Endothelial cell (in vitro differentiated cells): ENCODE results near the gene QPCTL. TPM values are rescaled to one million over a fixed set of nuclear protein-coding genes. Genes with fewer than 3 reads are reported as not detected.
A peak's percentile ranks its signal among the peaks of the same experiment; 100 is the strongest.

Source experiments
- DNase-seq: peaks from one replicate; pipeline ENCODE4 v3.0.0; 2021; ENCODE audit warnings: low spot score
- H3K27ac Mint-ChIP-seq: one replicate; pipeline ENCODE4 v1.8.0; 2021; ENCODE audit warnings: mixed read lengths, inconsistent platforms; ENCODE audit not compliant: unreplicated experiment
- H3K27me3 Mint-ChIP-seq: one replicate; pipeline ENCODE4 v1.8.0; 2021; ENCODE audit warnings: mild to moderate bottlenecking, moderate library complexity, mixed read lengths, inconsistent platforms; ENCODE audit not compliant: unreplicated experiment
- H3K36me3 Mint-ChIP-seq: one replicate; pipeline ENCODE4 v1.8.0; 2021; ENCODE audit warnings: mild to moderate bottlenecking, low read depth, mixed read lengths, inconsistent platforms; ENCODE audit not compliant: unreplicated experiment
- H3K4me1 Mint-ChIP-seq: one replicate; pipeline ENCODE4 v1.8.0; 2021; ENCODE audit warnings: mild to moderate bottlenecking, mixed read lengths, inconsistent platforms; ENCODE audit not compliant: unreplicated experiment
- H3K4me3 Mint-ChIP-seq: one replicate; pipeline ENCODE4 v1.8.0; 2021; ENCODE audit warnings: mild to moderate bottlenecking, mixed read lengths, inconsistent platforms; ENCODE audit not compliant: unreplicated experiment
- H3K9me3 Mint-ChIP-seq: one replicate; pipeline ENCODE4 v1.8.0; 2021; ENCODE audit warnings: mixed read lengths, inconsistent platforms; ENCODE audit not compliant: unreplicated experiment
- CTCF ChIP-seq: fragments of 200-600 bp; sonication (generic); IDR thresholded peaks from one replicate; pipeline ENCODE4 v1.5.0; 2021; ENCODE audit warnings: antibody characterized with exemption; ENCODE audit not compliant: unreplicated experiment
- total RNA-seq: library from RNA; stranded (reverse); fragmentation: NEBNext Ultra II Directional; extraction: Animal tissue kit (Norgen Biotek cat#: 25700); gene quantifications from one replicate; pipeline ENCODE4 v1.2.1, GENCODE V29; 2021; ENCODE audit not compliant: unreplicated experiment

QPCTL gene
- total RNA-seq, 1 donor from 2014 or later: 10.6 TPM

GRCh38 chr19:45687599-45687998 is 4.9 kb upstream of the QPCTL start:
- Mint-ChIP-seq H3K27me3 (peaks cover 9% of the 10 kb centered on the region), H3K36me3 (peaks cover 29% of the 10 kb centered on the region), H3K4me3 (no peak overlapping the region), H3K9me3 (no peaks in the 10 kb centered on the region), H3K4me1 (peaks cover 9% of the 10 kb centered on the region), H3K27ac (no peak overlapping the region)
- TF ChIP-seq CTCF: no peak
- DNase-seq: no peak

- Mint-ChIP-seq H3K9me3 (no peaks in the 10 kb centered on the region), H3K27ac (peak within 1 kb of the TSS; percentile 96), H3K4me3 (peak within 1 kb of the TSS; percentile 100), H3K36me3 (peaks cover 21% of the 10 kb centered on the region), H3K27me3 (peaks cover 8% of the 10 kb centered on the region), H3K4me1 (peaks cover 9% of the 10 kb centered on the region)
- peak; percentile 40 for TF ChIP-seq CTCF
- peak; percentile 93 for DNase-seq
Observed at GRCh38 chr19:45691516-45692186, 815 bp upstream of the QPCTL start, which contains the start of gene SNRPD2. SNRPD2 (minus strand) TSS chr19:45691953; CDS start chr19:45691888, 65 bp downstream.

GRCh38 chr19:45693106-45693788 is 781 bp downstream of the QPCTL start:
- TF ChIP-seq CTCF: peak; percentile 82
- peaks cover 21% of the 10 kb centered on the region for H3K36me3 Mint-ChIP-seq

GRCh38 chr19:45701676-45702075 is 9.2 kb downstream of the QPCTL start:
- Mint-ChIP-seq H3K27ac (no peak overlapping the region), H3K9me3 (no peaks in the 10 kb centered on the region), H3K27me3 (peaks cover 1% of the 10 kb centered on the region), H3K4me3 (no peak overlapping the region), H3K36me3 (peaks cover 18% of the 10 kb centered on the region), H3K4me1 (no peaks in the 10 kb centered on the region)
- no peak for DNase-seq
- TF ChIP-seq CTCF: no peak

More at GRCh38 chr19:45693106-45693788, 781 bp downstream of the QPCTL start:
- Mint-ChIP-seq H3K27me3 (peaks cover 8% of the 10 kb centered on the region), H3K27ac (peak overlapping the region; percentile 70), H3K9me3 (no peaks in the 10 kb centered on the region), H3K4me3 (peak overlapping the region; percentile 93), H3K4me1 (peaks cover 9% of the 10 kb centered on the region)
- peak; percentile 87 for DNase-seq

GRCh38 chr19:45705115-45705514 is 12.6 kb downstream of the QPCTL start:
- Mint-ChIP-seq H3K27ac (no peak overlapping the region), H3K9me3 (no peaks in the 10 kb centered on the region), H3K27me3 (peaks cover 1% of the 10 kb centered on the region), H3K36me3 (peaks cover 15% of the 10 kb centered on the region), H3K4me1 (no peaks in the 10 kb centered on the region), H3K4me3 (no peak overlapping the region)
- no peak for DNase-seq
- TF ChIP-seq CTCF: no peak
